D341Med (cell line): ENCODE results near the gene NKX6-2.
A peak's percentile ranks its signal among the peaks of the same experiment; 100 is the strongest.
"Not testable (repeated sequence)": the region's sequence is repeated elsewhere in the genome, so short reads cannot be mapped to it uniquely, and the experiment has no call there.

Experiments
- DNase-seq: peaks from one replicate; pipeline ENCODE4 v3.0.0; 2012; ENCODE audit warnings: low spot score

The NKX6-2 gene

DNA sequence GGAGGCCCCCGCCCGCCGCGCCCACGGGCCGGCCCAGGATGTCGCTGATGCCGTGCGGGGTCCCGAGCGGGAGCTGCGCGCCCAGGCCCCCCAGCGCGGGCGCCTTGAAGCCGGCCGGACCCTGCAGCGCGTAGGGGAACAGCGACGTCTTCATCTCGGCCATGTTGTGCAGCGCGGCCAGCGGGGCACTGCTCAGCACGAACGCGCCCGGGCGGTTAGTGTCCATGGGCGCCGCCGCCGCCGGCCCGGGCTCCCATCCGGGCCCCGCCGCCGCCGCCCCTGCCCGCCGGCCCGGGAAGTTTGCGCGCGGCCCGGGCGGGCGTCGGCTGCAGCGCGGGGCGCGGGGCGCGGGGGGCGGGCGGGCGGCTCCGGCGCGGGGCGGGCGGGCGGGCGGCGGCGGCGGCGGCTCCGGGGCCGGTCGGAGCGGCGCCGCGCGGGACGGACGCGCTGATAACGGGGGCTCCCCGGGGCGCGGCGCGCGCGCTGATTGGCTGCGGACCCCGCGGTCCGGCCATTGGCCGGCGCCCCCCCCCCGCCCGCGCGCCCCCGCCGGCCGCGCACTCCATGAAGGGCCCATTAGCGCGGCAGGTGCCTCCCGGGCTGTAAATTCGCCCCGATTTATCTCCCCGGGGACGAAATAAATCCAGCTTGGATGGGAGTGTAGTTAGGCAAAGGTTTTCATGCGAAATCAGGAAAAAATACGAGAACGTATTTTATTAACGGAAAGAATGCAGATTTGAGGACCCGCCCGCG, at the start of gene NKX6-2:
Gene NKX6-2 (minus strand): TSS at position 425 of the 753 bp plus-strand sequence. CDS start 199 bp downstream, at position 226.
- DNase-seq, result no peak

DNA sequence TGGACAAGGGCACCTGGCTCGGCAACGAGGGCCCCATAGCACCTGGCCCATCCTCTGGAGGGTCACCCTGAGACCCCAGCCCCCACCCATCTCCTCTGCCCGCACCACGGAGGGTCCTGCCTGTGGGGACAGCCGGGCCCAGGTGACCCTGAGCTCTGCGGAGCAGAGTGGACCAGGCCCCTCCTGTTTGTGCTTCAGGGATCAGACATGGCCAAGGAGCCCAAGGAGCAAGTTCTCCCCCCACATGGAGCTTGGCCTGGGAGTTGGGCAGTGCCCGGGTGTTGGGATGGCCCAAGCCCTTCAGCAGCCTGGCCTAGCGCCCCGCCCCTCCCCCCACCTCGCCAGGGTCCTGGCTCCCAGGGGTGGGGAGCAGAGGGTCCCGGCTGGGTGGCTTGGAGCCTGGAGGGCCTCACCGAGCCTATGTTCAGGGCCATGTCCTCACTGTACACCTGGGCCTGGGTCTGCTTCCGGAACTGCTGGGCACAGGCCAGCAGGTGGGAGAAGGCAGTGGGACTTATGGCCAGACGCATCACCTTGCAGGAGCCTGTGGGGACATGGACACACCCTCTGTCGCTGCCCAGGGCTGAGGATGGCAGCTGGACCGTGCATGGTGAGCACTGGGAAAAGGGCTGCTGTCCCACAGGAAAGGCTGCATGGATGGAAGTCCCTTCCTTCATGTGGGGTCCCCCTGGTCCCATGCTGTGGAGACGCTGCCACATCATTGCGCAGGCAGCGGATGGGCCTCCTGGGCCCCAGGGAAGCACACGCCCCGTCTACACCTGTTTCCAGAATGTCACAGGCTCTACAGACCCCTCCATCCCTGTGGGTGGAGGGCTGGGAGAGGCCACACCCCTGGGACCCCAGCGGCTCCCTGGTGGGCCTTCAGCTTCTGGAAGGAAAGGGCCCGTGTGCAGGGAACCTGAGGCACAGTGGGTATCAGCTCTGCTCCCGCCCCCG, 49.2 kb upstream of the NKX6-2 start:
- peak; percentile 12 for DNase-seq

DNA sequence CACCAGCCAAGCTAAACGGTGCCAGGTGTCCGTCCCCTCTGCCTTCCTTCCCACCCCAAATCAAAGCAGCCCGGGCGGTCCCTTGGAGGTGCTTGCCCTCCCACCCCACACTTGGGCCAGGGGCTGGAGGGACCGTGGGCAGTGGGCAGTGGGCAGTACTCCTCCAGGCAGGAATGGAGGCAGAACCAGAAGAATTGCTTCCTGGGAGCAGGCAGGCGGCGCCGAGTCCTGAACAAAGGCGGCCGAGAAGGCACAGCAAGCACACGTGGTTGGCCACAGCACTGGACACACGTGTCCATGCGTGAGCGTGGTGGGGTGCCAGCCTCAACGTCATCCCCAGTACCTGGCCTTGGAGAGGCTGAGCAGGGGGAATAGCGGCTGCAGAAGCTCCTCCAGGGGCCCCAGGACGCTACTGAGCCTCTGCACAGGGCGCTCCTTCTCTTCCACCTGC, 48.4 kb upstream of the NKX6-2 start:
- DNase-seq, result peak; percentile 4

DNA sequence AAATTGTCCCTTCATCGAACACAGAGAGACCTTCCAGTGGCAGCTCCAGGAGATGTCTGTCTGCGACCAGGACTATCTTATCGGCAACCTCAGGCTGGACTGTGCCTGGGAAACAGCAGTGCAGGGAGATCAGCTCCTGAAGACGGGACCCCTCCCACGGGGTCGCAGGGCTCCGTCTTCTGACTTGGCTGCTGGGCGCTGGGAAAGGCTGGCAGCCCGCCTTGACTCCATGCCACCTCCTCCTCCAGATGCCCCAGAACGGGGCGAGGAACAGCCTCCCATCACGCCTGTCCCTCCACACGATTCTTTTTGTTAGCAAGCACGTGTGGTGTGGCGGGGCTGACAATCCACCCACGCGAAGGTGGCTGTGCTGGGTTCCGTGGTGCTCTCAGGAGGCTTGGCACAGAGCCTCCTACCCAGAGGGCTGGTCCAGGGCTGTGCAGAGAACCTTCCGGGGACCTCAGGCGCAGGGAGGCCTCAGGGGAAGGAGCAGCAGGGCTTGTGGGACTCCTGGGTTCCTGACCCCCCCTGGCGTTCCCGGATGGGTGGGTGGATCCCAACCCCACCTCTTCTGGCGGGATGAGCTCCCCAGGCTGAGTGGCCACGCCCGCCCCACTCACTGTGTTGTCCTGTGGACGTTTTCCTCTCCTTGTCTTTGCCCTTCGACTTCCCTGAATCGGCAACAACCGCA, 47.6 kb upstream of the NKX6-2 start:
- DNase-seq, result peak; percentile 7

DNA sequence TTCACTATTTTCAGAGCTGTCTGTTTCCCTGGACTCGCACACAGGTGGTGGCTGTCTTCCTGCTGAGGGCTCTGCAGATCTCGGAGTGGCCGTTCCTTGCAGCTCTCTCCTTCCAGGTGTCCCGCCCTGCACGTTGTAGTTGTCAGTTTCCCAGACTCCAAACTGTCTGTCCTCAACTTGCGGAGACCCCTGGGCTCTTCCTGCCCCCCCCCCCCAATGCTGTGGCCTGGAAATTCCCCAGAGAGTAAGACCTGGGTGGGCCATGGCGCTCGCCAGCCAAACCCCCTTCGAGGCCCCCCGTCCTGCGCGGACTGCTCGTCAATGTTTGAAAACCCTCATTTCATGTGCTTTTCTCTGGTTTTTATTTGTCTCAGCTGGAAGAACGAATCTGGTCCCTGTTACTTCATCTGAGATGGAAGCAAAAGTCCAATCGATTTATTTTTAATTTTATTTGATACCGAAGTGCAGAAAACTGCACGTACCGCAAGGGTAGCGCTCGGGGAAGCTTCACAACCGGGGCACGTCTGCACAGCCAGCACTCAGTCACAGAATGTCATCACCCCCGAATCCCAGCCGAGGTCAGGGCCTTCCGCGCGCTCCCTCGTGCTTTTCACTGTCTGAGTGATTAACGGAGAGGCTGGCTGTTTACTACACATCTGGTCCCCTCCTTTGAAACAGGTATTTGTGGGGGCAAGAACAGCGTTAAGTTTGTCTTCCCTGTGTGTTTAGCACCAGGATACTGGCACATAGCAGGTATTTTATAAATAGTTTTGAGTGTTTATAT, 46.4 kb upstream of the NKX6-2 start:
- DNase-seq, result peak; percentile 12

DNA sequence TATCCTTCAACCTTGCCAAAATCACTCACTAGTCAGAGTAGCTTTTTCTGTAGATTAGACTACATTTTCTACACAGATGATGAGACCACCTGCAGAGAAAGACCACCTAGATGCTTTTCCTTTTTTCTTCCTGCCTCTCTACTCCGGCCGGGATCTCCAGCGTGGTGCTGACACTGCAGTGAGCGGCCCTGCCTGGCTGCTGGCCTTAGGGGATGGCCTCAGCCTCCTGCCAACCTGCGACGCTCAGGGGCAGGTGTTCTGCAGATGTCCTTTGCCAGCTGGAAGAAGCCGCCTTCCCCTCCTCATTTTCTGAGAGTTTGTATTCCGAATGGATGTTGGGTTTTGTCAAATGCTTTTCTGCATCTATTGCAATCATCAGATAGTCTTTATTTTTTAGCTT, 43.5 kb upstream of the NKX6-2 start:
- DNase-seq, result peak; percentile 13

DNA sequence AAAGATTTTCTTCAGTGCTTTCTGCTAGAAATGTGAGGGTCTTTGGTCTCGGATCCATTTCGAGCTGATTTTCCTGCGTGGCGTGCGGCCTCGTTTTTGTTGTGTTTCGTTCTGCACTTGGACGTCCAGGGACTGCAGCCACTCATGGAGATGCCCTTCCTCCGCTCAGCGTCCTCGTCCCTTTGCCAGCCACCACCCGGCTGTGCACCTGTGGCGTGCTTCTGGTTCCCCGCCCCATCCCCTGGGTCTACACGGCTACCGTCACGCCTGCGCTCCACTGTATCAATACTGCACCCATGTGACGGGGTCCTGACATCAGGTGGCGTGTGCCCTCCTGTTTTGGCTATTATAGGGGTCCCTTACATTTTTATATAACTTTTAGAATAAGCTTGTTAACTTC, 42.7 kb upstream of the NKX6-2 start:
- DNase-seq, result no peak

DNA sequence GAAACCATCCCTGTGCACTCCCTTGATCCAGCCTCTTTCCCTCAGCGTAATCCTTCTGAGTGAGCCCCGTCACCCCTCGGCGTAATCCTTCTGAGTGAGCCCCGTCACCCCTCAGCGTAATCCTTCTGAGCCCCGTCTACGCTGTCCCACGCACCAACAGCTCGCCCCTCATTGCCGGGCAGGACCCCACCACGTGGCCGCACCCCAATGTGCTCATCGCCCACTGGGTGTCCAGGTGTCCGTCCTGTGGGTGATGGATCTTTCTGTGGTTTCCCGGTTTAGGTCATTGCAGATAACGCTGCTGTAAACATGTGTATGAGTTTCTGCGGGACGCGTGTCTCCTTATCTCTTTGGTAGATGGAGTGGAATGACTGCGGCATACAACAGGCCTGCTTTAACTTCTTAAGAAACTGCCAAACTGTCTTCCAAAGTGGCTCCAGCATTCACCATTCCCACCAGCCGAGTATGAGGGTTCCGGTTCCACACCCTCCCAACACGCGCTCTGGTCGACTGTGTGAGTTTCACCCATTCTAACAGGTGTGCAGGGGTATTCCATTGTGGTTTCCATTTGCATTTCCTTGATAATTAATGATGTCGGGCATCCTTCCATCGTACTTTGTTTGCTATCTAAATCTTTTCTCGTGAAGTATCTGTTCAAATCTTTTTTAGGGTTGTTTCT, 42.1 kb upstream of the NKX6-2 start:
- no peak for DNase-seq

DNA sequence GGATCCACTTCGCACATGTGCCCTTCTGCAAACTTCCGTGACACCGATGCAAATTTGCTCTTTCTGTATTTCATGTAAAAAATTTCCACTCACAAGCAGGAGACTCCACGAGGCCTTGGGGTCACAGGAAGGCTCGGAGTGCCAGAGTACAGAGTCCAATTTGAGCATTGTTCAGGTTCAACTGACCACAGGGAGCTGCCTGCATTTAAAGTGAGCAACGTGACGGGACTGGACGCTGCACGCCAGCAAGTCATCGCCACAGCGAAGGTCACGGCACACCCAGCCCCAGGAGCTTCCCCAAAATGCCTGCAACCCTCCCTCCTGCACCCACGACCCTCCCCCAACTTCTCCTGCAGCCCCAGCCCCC, 41.5 kb upstream of the NKX6-2 start:
- no peak for DNase-seq

DNA sequence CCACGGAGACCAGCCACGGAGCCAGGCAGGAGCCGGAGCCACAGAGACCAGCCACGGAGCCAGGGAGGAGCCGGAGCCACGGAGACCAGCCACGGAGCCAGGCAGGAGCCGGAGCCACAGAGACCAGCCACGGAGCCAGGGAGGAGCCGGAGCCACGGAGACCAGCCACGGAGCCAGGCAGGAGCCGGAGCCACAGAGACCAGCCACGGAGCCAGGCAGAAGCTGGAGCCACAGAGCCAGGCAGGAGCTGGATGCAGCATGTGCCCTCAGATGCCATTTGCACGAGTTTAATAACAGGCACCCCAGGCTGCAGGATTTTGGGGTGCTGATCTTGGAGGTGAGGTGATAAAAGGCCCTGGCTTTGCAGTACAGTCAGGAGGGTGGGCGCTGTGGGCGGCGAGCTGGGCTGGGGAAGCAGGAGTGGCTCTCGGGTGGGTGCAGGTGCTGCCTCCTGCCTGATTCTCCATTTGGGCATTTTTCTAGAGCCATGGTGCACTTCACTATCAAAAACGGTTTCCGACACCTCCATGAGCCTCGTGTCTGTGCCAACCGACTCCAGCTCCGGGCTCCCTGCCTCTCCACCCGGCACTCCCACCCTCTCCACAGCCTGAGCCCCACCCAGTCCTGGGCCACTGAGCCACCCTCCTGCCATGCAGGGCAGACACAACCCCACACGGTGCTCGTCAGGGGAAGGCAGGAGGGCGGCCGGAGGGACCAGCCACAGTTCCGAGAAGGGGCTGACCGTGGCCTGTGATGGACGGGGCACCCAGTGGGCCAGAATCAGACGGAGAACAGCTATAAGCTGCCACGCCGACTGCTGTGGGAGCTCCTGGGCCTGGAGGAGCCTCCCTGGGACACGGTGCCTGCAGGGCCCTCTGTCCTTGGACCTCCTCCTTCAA, 40.8 kb upstream of the NKX6-2 start:
- no peak for DNase-seq

DNA sequence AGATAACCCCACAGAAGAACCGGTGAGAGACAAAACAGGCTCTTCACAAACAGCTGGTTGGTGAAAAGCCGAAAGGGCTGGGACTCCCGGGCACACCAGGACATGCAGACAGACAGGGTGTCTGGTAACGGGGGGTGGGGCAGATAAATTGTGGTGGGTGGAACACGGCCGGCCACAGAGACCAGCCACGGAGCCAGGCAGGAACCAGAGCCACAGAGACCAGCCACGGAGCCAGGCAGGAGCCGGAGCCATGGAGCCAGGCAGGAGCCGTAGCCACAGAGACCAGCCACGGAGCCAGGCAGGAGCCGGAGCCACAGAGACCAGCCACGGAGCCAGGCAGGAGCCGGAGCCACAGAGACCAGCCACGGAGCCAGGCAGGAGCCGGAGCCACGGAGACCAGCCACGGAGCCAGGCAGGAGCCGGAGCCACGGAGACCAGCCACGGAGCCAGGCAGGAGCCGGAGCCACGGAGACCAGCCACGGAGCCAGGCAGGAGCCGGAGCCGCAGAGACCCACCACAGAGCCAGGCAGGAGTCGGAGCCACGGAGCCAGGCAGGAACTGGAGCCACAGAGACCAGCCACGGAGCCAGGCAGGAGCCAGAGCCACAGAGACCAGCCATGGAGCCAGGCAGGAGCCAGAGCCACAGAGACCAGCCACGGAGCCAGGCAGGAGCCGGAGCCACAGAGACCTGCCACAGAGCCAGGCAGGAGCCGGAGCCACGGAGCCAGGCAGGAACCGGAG, 40.0 kb upstream of the NKX6-2 start:
- DNase-seq, result not testable (repeated sequence)

DNA sequence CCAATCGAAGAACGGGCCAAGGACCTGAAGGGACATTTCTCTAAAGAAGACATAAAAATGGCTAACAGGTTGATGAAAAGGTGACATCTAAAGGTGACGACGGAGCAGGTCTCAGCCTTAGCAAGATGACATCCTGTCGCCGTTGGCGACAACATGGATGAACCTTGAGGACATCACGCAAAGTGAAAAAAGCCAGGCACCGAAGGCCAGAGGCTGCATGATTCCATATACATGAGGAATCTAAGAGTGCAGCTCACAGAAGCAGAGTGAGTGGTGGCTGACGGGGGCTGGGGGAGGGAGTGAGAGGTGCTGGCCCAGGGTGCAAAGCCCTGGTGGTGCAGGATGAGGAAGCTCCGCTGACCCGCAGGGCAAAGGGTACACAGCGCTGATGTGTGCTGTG, 34.1 kb upstream of the NKX6-2 start:
- DNase-seq, result no peak

DNA sequence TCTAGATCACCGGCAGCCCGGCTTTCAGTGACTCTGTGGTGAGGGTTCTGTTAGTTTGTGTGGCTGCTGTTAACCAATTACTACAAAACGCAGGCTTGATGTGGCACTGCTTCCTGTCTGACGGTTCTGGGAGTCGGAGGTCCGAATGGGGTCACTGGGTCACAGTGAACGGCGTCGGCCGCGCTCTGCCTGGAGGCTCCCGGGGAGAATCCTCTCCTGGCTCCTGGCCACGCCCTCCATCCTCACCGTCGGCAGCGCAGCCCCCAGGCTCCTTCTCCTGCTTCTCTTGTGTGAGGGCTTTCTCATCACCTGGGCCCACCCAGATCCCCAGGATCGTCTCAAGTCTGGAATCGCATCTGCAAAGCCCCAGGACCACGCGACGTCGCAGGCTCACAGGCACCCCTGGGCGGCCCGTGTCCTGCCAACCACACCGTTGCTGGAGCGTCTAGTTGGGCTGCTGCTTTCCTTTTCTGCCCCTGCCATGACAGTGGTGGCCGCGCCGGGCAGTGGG, 31.8 kb upstream of the NKX6-2 start:
- DNase-seq, result no peak

DNA sequence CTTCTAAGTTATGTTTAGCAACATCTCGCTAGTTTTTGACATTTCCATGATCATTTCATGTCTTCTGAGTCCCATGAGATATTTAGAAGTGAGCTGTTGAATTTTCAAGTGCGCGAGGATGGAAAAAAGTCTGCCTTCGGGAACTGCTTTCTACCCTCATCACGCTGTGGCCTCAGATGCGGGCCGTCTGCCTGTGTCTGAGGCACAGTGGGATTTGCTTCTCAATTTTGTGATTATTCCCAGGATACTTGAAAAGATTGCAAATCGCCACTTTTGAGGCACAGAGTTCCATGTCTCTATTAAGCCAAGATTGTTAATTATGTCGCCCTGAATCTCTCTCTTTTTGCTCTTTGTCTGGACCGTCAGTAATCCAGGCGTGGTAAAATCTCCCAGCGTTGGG, 30.8 kb upstream of the NKX6-2 start:
- DNase-seq, result no peak

DNA sequence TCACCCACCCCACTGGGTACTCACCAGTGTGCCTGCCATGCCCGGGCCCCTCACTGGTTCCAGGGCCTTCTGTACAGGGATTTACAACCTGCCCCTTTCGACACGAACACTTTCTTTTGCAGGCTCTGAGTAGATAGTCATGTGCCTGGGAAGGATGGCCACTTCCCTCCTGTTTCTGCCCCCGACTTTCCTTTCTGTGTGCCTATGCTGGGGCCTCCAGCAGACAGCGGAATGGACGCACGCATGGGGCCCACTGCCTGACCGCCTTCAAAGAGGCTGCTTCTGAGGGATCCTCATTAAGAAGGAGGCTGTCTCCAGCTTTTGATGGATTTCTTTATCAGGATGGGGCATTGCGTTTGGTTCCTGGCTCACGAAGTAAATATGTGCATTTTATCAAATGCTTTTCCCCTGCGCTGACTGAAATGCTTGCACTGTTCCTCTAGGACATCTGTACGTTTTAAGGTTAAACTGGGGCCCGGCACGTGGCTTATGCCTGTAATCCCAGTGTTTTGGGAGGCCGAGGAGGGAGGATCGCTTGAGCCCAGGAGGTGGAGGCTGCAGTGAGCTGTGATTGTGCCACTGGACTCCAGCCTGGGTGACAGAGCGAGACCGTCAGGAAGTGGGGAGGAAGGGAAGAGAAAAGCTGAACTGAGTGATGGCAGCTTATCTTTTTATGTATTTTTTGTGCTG, 29.4 kb upstream of the NKX6-2 start:
- DNase-seq, result no peak

DNA sequence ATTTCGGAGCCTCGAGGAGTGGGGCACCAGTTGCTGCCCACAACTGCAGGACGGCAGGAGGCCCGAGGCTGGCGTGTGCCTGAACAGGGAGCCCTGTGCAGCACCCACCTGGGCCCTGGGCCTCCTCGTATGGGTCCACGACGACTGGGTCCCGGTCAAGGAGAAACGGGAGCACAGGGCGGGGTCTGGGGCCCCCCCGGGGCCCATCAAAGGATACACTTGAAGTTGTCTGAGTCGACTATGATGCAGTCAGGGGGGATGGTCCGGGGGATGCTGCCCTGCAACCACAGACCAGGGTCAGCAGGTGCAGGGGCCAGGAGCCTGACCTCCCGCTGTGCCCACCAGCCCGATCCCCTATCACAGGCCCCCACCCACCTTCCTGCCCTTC, 28.5 kb upstream of the NKX6-2 start:
- DNase-seq, result no peak

DNA sequence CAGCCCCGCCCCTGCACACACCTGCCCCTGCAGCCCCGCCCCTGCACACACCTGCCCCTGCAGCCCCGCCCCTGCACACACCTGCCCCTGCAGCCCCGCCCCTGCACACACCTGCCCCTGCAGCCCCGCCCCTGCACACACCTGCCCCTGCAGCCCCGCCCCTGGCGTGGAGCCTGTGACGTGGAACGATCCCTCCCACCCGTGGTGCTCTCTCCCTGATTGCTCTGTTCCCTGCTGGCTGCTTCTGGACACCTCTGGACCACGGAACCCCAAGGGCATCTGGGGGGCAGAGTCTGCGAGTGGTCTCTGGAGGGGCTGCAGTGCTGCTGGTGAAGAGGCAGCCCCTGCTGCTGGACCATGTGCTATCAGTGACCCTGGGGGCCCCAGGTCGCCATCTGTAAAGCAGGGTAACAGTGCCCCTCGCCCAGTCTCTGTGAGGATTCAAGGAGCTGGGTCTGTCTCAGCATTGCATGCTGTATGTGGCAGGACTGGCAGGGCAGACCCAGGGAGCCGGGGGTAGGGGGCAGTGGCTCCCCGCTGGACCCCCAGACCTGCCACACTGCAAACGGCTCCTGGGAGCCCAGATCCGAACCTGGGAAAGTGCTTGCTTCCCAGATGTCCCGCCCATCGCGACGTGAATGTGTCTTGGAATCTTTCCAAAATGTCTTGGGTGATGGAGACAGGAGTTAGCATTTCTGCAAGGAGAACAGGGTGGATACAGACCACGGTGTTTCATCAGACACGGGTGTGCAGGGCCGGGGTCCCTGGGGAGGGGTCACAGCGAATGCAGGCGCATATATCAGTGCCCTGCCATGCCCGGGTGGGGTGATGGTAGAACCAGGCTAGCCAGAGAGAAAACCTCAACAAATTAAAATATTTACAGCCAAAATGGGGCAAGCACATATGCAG, 27.9 kb upstream of the NKX6-2 start:
- DNase-seq, result no peak
